SK-N-SH (cell line): ENCODE measurements around the gene PPP1R9A. TPM values are rescaled to one million over a fixed set of nuclear protein-coding genes. Genes with fewer than 3 reads are reported as not detected.

ENCODE experiments used
- CTCF ChIA-PET: fragments of 300-600, 350-600 bp; formaldehyde crosslinking; extraction: SDS; loops from one replicate; lab custom pipeline; 2021; lab: Yijun Ruan, JAX
- POLR2A ChIA-PET: fragments of 350-600 bp; sonication (Branson Sonifier 250); formaldehyde crosslinking; extraction: SDS; loops from one replicate; lab custom pipeline; 2020; ENCODE audit warnings: antibody characterized with exemption, inconsistent platforms; lab: Yijun Ruan, JAX
- DNase-seq: peaks from one replicate; pipeline ENCODE4 v3.0.0; 2012
- H2AFZ ChIP-seq: fragments of 200-600 bp; sonication (generic); 2 replicates; pipeline ENCODE4 v1.8.1; 2016; ENCODE audit warnings: antibody characterized with exemption, mild to moderate bottlenecking, low read depth
- H3F3A ChIP-seq: fragments of 200-600 bp; sonication (generic); replicated peaks from 2 replicates; pipeline ENCODE3; 2016; ENCODE audit warnings: antibody characterized with exemption, mild to moderate bottlenecking; ENCODE audit not compliant: insufficient read depth
- H3K27ac ChIP-seq, 2 experiments: fragments of 200-500 bp in 1 of 2; fragments of 200-600 bp in 1 of 2; sonication (Bioruptor generic) in 1 of 2; sonication (generic), shearing (Covaris generic) in 1 of 2; 2 replicates each; pipeline versions ENCODE4 v1.5.1 to v1.6.1; 2014 to 2016; ENCODE audit warnings: low read depth in 2 of 2, inconsistent platforms in 1 of 2, low read length in 1 of 2, mild to moderate bottlenecking in 1 of 2, mixed read lengths in 1 of 2
- H3K27me3 ChIP-seq: fragments of 200-600 bp; sonication (generic), shearing (Covaris generic); 2 replicates; pipeline ENCODE4 v1.6.1; 2016; ENCODE audit warnings: mixed run types; ENCODE audit not compliant: insufficient read depth
- H3K36me3 ChIP-seq, 2 experiments: fragments of 200-500 bp in 1 of 2; fragments of 200-600 bp in 1 of 2; sonication (Bioruptor generic) in 1 of 2; sonication (generic) in 1 of 2; replicated peaks in 1 of 2; 2 replicates each; pipeline versions ENCODE3 to v1.5.1; 2014 to 2016; ENCODE audit warnings: low read length in 1 of 2, mild to moderate bottlenecking in 1 of 2; ENCODE audit not compliant: insufficient read depth in 2 of 2, control insufficient read depth in 1 of 2
- H3K4me1 ChIP-seq, 2 experiments: fragments of 200-500 bp in 1 of 2; fragments of 200-600 bp in 1 of 2; sonication (Bioruptor generic) in 1 of 2; sonication (generic), shearing (Covaris generic) in 1 of 2; 2 replicates each; pipeline versions ENCODE4 v1.5.1 to v1.6.1; 2014 to 2016; ENCODE audit warnings: low read depth in 1 of 2, low read length in 1 of 2, mixed run types in 1 of 2; ENCODE audit not compliant: insufficient read depth in 2 of 2, control insufficient read depth in 1 of 2
- H3K4me2 ChIP-seq: fragments of 200-600 bp; sonication (generic), shearing (Covaris generic); 2 replicates; pipeline ENCODE4 v1.6.1; 2017; ENCODE audit warnings: mixed run types
- H3K4me3 ChIP-seq, 2 experiments: fragments of 200-500 bp in 1 of 2; fragments of 200-600 bp in 1 of 2; sonication (Bioruptor generic) in 1 of 2; sonication (generic), shearing (Covaris generic) in 1 of 2; 2 replicates each; pipeline versions ENCODE4 v1.5.1 to v1.8.1; 2014 to 2016; ENCODE audit warnings: low read depth in 2 of 2, inconsistent platforms in 1 of 2, low read length in 1 of 2, mild to moderate bottlenecking in 1 of 2, mixed read lengths in 1 of 2, moderate library complexity in 1 of 2
- H3K79me2 ChIP-seq: fragments of 200-600 bp; sonication (generic); 2 replicates; pipeline ENCODE4 v1.8.1; 2017; ENCODE audit warnings: mild to moderate bottlenecking; ENCODE audit not compliant: insufficient read depth
- H3K9ac ChIP-seq: fragments of 200-600 bp; sonication (generic); 2 replicates; pipeline ENCODE4 v1.6.1; 2017; ENCODE audit warnings: mixed run types
- H3K9me2 ChIP-seq: fragments of 200-600 bp; sonication (generic); 2 replicates; pipeline ENCODE4 v1.6.1; 2017; ENCODE audit warnings: mixed run types
- H3K9me3 ChIP-seq: fragments of 200-600 bp; sonication (generic); 2 replicates; pipeline ENCODE4 v1.6.1; 2017; ENCODE audit warnings: mixed run types, mild to moderate bottlenecking, moderate library complexity
- H4K20me1 ChIP-seq: fragments of 200-600 bp; sonication (generic); 2 replicates; pipeline ENCODE4 v1.6.1; 2017; ENCODE audit warnings: mild to moderate bottlenecking, mixed run types; ENCODE audit not compliant: insufficient read depth
- CTCF ChIP-seq: fragments of 200-600 bp; sonication (generic); IDR thresholded peaks from 2 replicates; pipeline ENCODE4 v1.6.1; 2017; ENCODE audit warnings: antibody characterized with exemption, mild to moderate bottlenecking, moderate library complexity
- EP300 ChIP-seq, 2 experiments: IDR thresholded peaks; 2 replicates each; pipeline versions ENCODE4 v1.4.0 to v1.6.1; 2012; ENCODE audit warnings: borderline replicate concordance in 1 of 2, low read depth in 1 of 2, low read length in 1 of 2
- EZH2phosphoT487 ChIP-seq: fragments of 200-600 bp; sonication (generic); IDR thresholded peaks from 2 replicates; pipeline ENCODE4 v1.6.1; 2017; ENCODE audit warnings: low read depth, mixed run types, mild to moderate bottlenecking, antibody characterized with exemption, moderate library complexity, borderline replicate concordance
- FOSL2 ChIP-seq: IDR thresholded peaks from 2 replicates; pipeline ENCODE4 v1.4.0; 2012; ENCODE audit warnings: low read depth, mild to moderate bottlenecking, moderate library complexity, borderline replicate concordance
- SMC3 ChIP-seq: IDR thresholded peaks from 2 replicates; pipeline ENCODE4 v1.6.1; 2012; ENCODE audit warnings: low read depth, low read length, improper control_type of control experiment
- TAF1 ChIP-seq: IDR thresholded peaks from 2 replicates; pipeline ENCODE4 v1.6.1; 2012; ENCODE audit warnings: low read depth, mild to moderate bottlenecking, low read length, moderate library complexity, borderline replicate concordance
- USF2 ChIP-seq: fragments of 150-350 bp; IDR thresholded peaks from 2 replicates; pipeline ENCODE4 v1.6.1; 2017; ENCODE audit warnings: antibody characterized with exemption, low read length, low read depth, borderline replicate concordance
- WGBS: methylation state at CpG from one replicate; pipeline ENCODE4 v1.1.6; 2017; ENCODE audit warnings: low lambda C conversion rate; 5-methylcytosine and 5-hydroxymethylcytosine counted together
- polyA plus RNA-seq, 3 experiments: library from polyadenylated mRNA; depleted of rRNA; stranded (reverse); fragments of >200 nt; gene quantifications; 2 replicates each; pipeline ENCODE4 v1.2.3, GENCODE V29; 2012
- small RNA-seq, 7 experiments: library from RNA; depleted of rRNA; stranded (forward); fragments of <200 nt; gene quantifications; one replicate each; pipeline ENCODE3, GENCODE V24; 2012

Gene PPP1R9A
- polyA plus RNA-seq, 1 of the 3 experiments (the other 2 are of a cell fraction) = 0.30 TPM

- ChIA-PET CTCF (interaction anchor here (1.3 to 1.4 kb wide), 3 partner anchors 23 to 344 kb away, joined by 3 to 6 read pairs (median 3); no protein-coding TSS in a partner anchor), POLR2A (no interaction called here)
- 0 out of 2 replicates have a peak overlapping the region, but pooled peaks have one; percentile 0 for H2AFZ ChIP-seq
- WGBS = 34% methylated on average over 3 of the region's 3 CpGs
- no peak for TF ChIP-seq USF2
- TF ChIP-seq EP300 (IDR thresholded peaks at IDR 0.05; ENCODE audit: borderline replicate concordance in 1 of 2, low read depth in 1 of 2, low read length in 1 of 2) = no peak
- no peak overlapping the region for H3K4me3 ChIP-seq
- no peaks in the 10 kb centered on the region for H4K20me1 ChIP-seq
- no peaks in the 10 kb centered on the region for H3K9me2 ChIP-seq
- H3K27ac ChIP-seq = no peak overlapping the region
- H3K27me3 ChIP-seq = no peaks in the 10 kb centered on the region
- no peak for DNase-seq
- H3K9me3 ChIP-seq = no peaks in the 10 kb centered on the region
- no peaks in the 10 kb centered on the region for H3K79me2 ChIP-seq
- no peaks in the 10 kb centered on the region for H3K36me3 ChIP-seq
- no peaks in the 10 kb centered on the region for H3K4me1 ChIP-seq
- no peak overlapping the region for H3K9ac ChIP-seq
- H3F3A ChIP-seq = no peaks in the 10 kb centered on the region
- H3K4me2 ChIP-seq = no peak overlapping the region
Observed at GRCh38 chr7:95342029-95342428, 434.6 kb downstream of the PPP1R9A start.

DNA sequence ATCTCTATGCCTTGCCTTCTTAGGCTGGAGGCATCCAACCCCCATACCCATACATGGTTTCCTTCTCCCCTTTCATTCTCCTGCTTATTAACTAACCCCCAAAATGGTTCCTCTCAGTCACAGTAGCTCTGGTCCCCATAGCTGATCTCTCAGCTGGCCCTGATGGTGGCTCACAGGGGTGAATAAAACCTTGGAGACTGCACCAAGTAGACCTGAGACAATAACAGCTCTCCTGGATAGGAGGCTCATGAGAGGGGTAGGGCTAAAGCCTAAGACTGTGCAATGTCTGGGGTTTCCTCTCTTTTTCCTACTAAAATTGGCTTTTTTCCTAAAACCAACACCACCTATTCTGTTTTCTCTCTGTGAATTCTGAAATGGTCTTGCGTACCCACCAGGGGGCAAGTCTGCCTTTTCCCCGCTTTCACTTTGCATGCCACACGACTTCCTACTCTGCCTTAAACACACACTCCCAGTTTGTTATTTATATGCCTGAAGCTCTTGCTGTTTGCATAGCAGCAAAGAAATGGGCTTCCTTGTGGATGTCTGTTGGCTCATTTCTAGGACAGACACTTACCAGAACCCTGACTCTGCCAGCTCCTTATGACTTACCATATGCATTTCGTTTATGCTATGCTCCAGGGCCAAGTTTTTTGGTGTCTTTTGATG lies 435.4 kb downstream of the PPP1R9A start:
- Histone ChIP-seq H3K36me3 (no peaks in the 10 kb centered on the region), H4K20me1 (no peaks in the 10 kb centered on the region), H3K27ac (no peak overlapping the region), H2AFZ (0 out of 2 replicates have a peak overlapping the region, but pooled peaks have one; percentile 0), H3K4me1 (no peaks in the 10 kb centered on the region), H3K4me2 (no peak overlapping the region), H3F3A (no peaks in the 10 kb centered on the region), H3K27me3 (peaks cover under 1% of the 10 kb centered on the region; the same call in 1 of the 2 replicates), H3K9ac (no peak overlapping the region), H3K4me3 (no peak overlapping the region; a peak in 1 of 4 replicates), H3K9me3 (no peaks in the 10 kb centered on the region), H3K9me2 (no peaks in the 10 kb centered on the region), H3K79me2 (no peaks in the 10 kb centered on the region)
- no peak for DNase-seq
- 45% methylated on average over 4 of the region's 4 CpGs for WGBS
- TF ChIP-seq CTCF (peak; percentile 29; the same call in 1 of the 2 replicates), FOSL2 (no peak), TAF1 (no peak), SMC3 (peak; percentile 23; the same call in 1 of the 2 replicates), EZH2phosphoT487 (no peak)
- POLR2A ChIA-PET = no interaction called here
- CTCF ChIA-PET = interaction anchor here (0.6 to 1.4 kb wide), 2 partner anchors 134 to 895 kb away, joined by 3 to 6 read pairs; no protein-coding TSS in a partner anchor

Small RNAs within 50 kb of the gene (small RNA-seq; reads per million reads assigned to genes)
- gene AC002429.1 (0 reads per million in 7 experiments), gene HINT1P2 (0 to 0.19 (median 0) reads per million in 7 experiments), gene RNU4-16P (0 reads per million in 7 experiments)
